Measurements from ENCODE around the gene IGF1R.

IGF1R gene

DNA sequence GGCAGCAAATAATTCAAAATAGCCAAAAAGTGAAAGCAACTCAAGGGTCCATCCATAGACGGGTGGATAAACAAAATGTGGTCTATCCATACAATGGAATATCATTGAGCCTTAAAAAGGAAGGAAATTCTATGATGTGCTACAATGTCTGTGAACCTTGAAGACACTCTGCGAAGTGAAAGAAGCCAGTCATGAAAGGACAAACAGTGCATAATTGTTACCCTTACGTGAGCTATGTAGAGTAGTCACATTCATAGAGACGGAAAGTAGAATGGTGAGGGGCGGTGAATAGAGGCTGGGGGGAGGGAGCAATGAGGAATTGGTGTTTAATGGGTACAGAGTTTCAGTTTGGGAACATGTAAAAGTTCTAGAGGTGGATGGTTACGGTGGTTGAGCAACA, 18.1 kb downstream of the IGF1R start:
- peaks cover 52% of the 10 kb centered on the region for H3K4me1 ChIP-seq (ENCODE audit: control insufficient read depth, insufficient read depth, low read length)
- no peaks in the 10 kb centered on the region for H3K9me3 ChIP-seq (ENCODE audit: control insufficient read depth, insufficient read depth, low read length)
- H3K9ac ChIP-seq (ENCODE audit: low read depth, low read length): no peak overlapping the region
- H3K27me3 ChIP-seq (ENCODE audit: control insufficient read depth, insufficient read depth, low read length): no peaks in the 10 kb centered on the region
- no peaks in the 10 kb centered on the region for H3K36me3 ChIP-seq (ENCODE audit: control insufficient read depth, insufficient read depth, low read length)
- no peak overlapping the region for H3K4me3 ChIP-seq (ENCODE audit: low read depth, low read length)

DNA sequence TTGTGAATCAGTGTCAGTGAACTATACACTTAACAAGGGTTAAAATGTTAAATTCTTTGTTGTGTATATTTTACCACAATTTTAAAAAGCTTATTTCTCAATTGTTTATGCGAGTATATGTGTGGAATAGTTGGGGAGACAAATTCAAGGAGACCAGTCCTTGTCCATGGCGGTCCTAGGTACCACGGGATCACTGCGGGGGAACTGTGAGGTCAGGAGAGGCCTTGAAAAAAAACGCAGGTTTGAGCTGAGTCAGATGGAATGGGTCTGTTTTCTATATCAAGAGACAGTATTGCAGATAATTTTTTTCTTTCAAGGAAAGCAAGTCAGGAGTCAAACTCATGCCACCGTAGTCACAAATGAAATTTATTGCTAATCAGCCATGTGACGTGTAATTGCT, 18.5 kb downstream of the IGF1R start:
- no peak overlapping the region for H3K9ac ChIP-seq (ENCODE audit: low read depth, low read length)
- H3K36me3 ChIP-seq (ENCODE audit: control insufficient read depth, insufficient read depth, low read length): no peaks in the 10 kb centered on the region
- no peaks in the 10 kb centered on the region for H3K27me3 ChIP-seq (ENCODE audit: control insufficient read depth, insufficient read depth, low read length)
- no peak overlapping the region for H3K4me3 ChIP-seq (ENCODE audit: low read depth, low read length)
- peaks cover 56% of the 10 kb centered on the region for H3K4me1 ChIP-seq (ENCODE audit: control insufficient read depth, insufficient read depth, low read length)
- H3K9me3 ChIP-seq (ENCODE audit: control insufficient read depth, insufficient read depth, low read length): no peaks in the 10 kb centered on the region

DNA sequence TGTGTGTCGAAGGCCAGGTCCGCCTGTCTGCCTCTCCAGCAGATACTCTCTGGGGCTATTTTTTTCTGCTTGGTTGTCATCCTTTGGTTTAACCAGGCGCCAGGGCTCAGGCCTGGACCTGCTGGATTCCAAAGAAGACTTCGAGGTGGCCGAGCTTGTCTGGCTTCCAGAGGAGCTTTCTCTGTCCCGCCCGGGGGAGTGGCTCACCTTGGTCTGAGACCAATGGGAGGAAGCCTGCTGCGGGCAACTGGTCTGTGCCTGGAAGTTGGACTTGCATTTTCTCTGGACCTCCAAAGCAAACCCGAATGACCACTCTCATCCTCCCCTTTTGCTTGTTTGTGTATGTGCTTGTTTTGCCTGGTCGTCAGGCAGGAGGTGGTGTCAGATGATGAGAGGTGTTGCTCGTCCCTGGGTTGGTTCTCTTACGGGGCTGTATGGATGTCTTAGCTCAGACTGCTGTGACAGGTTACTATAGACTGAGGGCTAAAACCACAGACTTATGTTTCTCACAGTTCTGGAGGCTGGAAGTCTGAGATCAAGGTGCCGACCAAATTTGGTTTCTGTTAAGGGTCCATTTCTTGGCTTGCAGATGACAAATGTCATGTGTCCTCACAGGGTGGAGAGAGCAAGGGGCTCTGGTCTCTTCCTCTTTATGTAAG, 19.3 kb downstream of the IGF1R start:
- Histone ChIP-seq H3K9ac (ENCODE audit: low read depth, low read length) (no peak overlapping the region), H3K9me3 (ENCODE audit: control insufficient read depth, insufficient read depth, low read length) (no peaks in the 10 kb centered on the region), H3K4me3 (ENCODE audit: low read depth, low read length) (no peak overlapping the region), H3K4me1 (ENCODE audit: control insufficient read depth, insufficient read depth, low read length) (peaks cover 58% of the 10 kb centered on the region), H3K36me3 (ENCODE audit: control insufficient read depth, insufficient read depth, low read length) (no peaks in the 10 kb centered on the region), H3K27me3 (ENCODE audit: control insufficient read depth, insufficient read depth, low read length) (no peaks in the 10 kb centered on the region)

DNA sequence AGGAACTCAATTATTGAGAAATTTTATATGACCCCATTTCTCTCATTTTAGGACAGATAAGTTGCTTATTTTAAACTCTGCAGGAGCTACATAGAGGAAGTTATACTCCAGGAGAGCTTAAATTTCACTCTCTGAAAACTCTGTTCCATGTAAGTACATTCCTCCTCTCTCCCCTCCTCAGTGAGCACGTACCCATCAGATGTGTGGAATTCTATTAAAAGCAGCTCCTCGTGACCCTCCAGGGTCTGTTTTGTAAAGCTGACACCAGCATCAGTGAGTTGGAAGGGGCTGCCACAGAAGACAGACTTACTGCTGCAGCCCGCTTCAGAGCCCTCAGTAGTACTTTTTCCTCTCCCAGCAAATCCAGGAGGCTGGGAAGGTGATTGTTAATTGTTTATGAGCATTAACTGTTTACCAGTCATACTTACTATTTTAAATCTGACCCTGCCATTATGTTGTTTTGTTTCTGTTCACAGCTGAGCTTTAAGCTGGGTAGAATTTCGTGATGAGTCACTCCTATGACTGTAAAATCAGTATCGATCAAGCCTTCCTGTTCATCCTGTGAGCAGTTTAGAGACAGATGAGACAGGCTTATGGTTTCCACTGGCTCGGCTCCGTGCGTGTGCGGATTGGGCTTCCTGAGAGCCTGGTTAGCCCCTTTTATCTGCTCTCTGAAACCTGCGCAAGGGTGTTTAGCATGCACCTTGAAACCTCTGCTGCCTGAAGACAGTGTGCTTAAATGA, 20.4 kb downstream of the IGF1R start:
- Histone ChIP-seq H3K4me3 (ENCODE audit: low read depth, low read length) (no peak overlapping the region), H3K9ac (ENCODE audit: low read depth, low read length) (no peak overlapping the region), H3K9me3 (ENCODE audit: control insufficient read depth, insufficient read depth, low read length) (no peaks in the 10 kb centered on the region), H3K4me1 (ENCODE audit: control insufficient read depth, insufficient read depth, low read length) (peaks cover 61% of the 10 kb centered on the region), H3K27me3 (ENCODE audit: control insufficient read depth, insufficient read depth, low read length) (no peaks in the 10 kb centered on the region), H3K36me3 (ENCODE audit: control insufficient read depth, insufficient read depth, low read length) (no peaks in the 10 kb centered on the region)

DNA sequence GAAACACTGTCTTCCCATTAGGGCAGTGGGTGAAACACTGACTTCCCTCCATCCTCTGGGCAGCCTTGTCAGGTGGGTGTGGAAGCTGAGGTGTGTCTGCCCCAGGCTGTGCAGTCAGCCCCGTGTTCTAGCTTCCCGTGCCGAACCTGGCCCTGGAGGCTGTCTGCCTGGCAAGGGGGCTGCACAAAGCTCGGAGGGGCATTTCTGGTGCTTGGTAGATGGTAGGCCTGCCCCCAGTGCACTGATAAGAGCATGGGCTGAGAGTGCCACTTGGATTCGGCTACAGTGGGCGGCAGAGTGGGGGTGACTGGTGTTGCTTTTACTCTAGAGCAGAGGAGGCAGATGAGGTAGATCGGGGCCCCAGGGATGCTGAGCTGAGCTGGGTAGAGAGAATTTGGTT, 21.3 kb downstream of the IGF1R start:
- no peaks in the 10 kb centered on the region for H3K27me3 ChIP-seq (ENCODE audit: control insufficient read depth, insufficient read depth, low read length)
- H3K4me1 ChIP-seq (ENCODE audit: control insufficient read depth, insufficient read depth, low read length): peaks cover 61% of the 10 kb centered on the region
- no peak overlapping the region for H3K4me3 ChIP-seq (ENCODE audit: low read depth, low read length)

DNA sequence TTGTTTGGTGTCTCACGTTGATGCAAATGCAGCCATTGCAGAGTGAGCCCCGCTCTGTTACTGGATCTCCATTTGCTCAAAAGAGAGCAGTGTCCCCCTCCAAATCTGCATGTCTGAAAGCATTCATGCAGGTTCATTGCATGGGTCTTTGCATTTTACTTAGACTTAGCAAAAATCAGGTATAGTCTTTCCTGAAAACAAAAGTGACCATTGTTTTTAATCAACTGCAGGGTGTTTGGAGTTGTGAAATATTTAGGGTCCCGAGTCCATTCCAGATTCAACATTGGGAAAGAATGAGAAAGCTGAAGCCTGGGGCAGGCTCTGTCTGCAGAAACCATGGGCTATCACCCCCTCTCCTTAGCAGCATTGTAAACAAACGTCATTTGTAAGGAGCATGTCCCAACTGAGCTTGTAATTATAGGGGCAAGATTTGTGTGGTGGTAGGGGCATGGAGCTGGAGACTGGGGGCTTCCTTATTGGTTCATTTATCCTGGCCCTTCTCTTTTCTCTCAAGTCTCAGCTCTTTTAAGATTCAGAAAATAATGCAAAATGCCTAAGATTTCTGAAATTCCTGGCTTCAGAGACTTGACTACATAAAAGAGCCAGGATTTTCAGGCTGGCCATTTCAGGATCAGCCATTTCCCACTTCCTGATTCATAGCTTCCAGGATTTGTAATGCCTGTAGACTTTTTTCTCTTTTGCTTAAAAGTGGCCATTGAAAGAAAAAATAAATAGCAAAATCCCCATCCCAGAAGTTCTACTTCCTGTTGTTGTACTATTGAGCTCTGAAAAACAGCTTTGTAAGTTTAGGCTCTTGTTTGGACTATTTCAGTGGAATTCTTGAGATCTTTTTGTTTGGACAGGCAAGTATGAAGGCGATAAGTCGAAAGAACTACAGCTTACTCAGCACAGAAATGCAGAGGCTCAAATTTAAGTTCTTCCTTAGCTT, 23.0 kb downstream of the IGF1R start:
- H3K4me1 ChIP-seq (ENCODE audit: control insufficient read depth, insufficient read depth, low read length): peaks cover 54% of the 10 kb centered on the region
- no peaks in the 10 kb centered on the region for H3K27me3 ChIP-seq (ENCODE audit: control insufficient read depth, insufficient read depth, low read length)
- peak overlapping the region; percentile 23 for H3K4me3 ChIP-seq (ENCODE audit: low read depth, low read length)
- H3K9ac ChIP-seq (ENCODE audit: low read depth, low read length): peak overlapping the region; percentile 41
- no peaks in the 10 kb centered on the region for H3K9me3 ChIP-seq (ENCODE audit: control insufficient read depth, insufficient read depth, low read length)
- no peaks in the 10 kb centered on the region for H3K36me3 ChIP-seq (ENCODE audit: control insufficient read depth, insufficient read depth, low read length)

More for the DNA sequence above, 21.3 kb downstream of the IGF1R start:
- Histone ChIP-seq H3K9me3 (ENCODE audit: control insufficient read depth, insufficient read depth, low read length) (no peaks in the 10 kb centered on the region), H3K36me3 (ENCODE audit: control insufficient read depth, insufficient read depth, low read length) (no peaks in the 10 kb centered on the region), H3K9ac (ENCODE audit: low read depth, low read length) (no peak overlapping the region)

DNA sequence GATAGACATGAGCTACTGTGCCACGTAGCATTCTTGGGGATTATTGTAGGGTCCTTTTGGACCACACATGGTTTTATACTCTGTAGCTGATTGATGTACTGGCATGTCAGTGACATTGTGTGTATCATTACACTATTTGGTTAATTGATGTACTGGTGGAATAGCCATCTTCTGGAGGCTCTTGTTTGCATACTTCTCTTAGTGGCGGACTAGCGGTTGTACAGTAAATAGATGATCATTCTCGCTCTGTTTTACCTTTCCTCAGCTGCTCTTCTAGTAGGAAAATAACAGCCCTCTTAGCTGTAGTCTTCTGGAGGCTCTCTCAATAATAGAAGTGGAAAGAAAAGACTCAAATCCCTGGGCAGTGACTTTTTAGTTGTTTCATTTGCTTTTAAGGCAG, 24.8 kb downstream of the IGF1R start:
- H3K27me3 ChIP-seq (ENCODE audit: control insufficient read depth, insufficient read depth, low read length): no peaks in the 10 kb centered on the region
- H3K4me1 ChIP-seq (ENCODE audit: control insufficient read depth, insufficient read depth, low read length): peaks cover 38% of the 10 kb centered on the region
- H3K4me3 ChIP-seq (ENCODE audit: low read depth, low read length): no peak overlapping the region
- H3K36me3 ChIP-seq (ENCODE audit: control insufficient read depth, insufficient read depth, low read length): no peaks in the 10 kb centered on the region
- no peak overlapping the region for H3K9ac ChIP-seq (ENCODE audit: low read depth, low read length)
- no peaks in the 10 kb centered on the region for H3K9me3 ChIP-seq (ENCODE audit: control insufficient read depth, insufficient read depth, low read length)

DNA sequence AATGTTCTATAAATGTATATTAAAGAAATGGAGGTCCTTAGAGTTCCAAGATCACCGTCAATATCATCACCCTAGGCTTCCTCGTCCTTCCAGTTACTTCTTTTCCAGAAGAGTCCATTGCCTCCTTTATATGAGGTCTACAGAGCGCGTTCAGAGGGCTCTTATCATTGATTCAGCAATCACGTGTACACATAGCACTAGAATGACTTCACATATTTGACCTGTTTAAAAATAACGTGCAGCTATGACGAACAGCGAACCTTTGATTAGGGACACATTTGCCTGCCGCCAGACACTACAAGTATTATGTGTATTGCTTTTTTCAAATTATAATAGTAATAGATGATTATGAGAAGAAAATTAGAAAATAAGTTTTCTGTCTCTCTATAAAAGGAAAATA, 26.0 kb downstream of the IGF1R start:
- H3K9ac ChIP-seq (ENCODE audit: low read depth, low read length): no peak overlapping the region
- H3K4me1 ChIP-seq (ENCODE audit: control insufficient read depth, insufficient read depth, low read length): peaks cover 28% of the 10 kb centered on the region

DNA sequence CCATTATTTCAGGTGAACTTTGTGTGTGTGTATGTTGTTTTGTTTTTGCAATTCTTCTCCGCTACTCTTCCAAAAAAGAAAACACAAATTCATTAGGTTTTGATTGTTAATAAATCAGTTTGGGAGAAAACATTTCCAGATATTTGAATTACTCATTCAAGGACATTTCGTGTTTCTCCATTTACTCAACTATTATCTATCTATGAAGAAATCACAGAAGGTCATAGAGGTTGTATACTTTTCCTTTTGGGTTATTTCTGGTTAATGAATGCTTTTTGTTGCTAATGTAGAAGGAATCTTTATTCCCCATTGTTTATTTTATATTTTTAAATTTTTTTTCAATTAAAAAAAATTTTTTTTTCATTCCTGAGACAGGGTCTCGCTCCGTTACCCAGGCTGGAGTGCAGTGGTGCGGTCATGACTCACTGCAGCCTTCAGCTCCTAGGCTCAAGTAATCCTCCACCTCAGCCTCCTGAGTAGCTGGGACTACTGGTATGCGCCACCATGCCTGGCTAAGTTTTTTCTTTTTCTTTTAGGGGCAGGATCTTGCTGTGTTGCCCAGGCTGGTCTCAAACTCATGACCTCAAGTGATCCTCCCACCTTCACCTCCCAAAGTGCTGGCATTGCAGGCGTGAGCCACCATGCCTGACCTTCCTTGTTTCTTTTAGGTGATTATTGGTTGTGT, 28.4 kb downstream of the IGF1R start:
- Histone ChIP-seq H3K9ac (ENCODE audit: low read depth, low read length) (no peak overlapping the region), H3K36me3 (ENCODE audit: control insufficient read depth, insufficient read depth, low read length) (no peaks in the 10 kb centered on the region), H3K4me1 (ENCODE audit: control insufficient read depth, insufficient read depth, low read length) (peaks cover 7% of the 10 kb centered on the region), H3K27me3 (ENCODE audit: control insufficient read depth, insufficient read depth, low read length) (no peaks in the 10 kb centered on the region), H3K4me3 (ENCODE audit: low read depth, low read length) (no peak overlapping the region), H3K9me3 (ENCODE audit: control insufficient read depth, insufficient read depth, low read length) (no peaks in the 10 kb centered on the region)

More for the DNA sequence above, 26.0 kb downstream of the IGF1R start:
- H3K36me3 ChIP-seq (ENCODE audit: control insufficient read depth, insufficient read depth, low read length): no peaks in the 10 kb centered on the region
- no peak overlapping the region for H3K4me3 ChIP-seq (ENCODE audit: low read depth, low read length)
- no peaks in the 10 kb centered on the region for H3K27me3 ChIP-seq (ENCODE audit: control insufficient read depth, insufficient read depth, low read length)
- H3K9me3 ChIP-seq (ENCODE audit: control insufficient read depth, insufficient read depth, low read length): no peaks in the 10 kb centered on the region

DNA sequence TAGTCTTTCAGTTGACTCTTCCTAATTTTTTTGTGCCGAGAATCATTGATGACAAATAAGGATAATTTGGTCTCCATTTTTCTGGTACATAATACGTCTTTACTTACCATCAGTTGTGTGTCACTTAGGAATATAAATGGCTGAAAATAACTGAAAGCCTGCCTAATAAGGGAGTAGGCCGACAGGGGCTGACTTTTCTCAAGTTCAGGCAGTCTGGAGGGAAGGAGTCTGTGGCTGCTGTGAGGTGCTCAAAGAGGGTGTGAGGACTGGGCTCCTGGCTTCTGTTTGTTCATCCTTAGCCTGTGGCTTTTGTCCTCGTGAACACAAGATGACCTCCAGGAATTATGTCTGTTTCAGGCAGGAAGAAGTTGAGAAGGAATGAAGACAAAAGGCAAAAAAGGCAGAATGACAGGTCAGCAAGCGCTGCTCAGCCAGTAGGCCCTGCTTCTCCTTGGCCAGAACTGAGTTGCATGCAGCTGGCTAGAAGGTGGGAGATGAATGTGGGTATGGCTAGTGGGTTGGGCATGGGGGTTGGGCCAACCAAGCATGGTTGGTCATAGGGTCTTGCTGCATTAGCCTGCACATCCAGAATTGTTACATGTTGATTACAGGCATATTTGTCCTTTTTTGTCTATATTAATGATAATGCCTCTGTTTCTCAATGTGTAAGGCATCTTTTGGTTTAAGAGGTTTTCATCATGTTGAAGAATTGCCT, 29.2 kb downstream of the IGF1R start:
- H3K36me3 ChIP-seq (ENCODE audit: control insufficient read depth, insufficient read depth, low read length): no peaks in the 10 kb centered on the region
- no peak overlapping the region for H3K4me3 ChIP-seq (ENCODE audit: low read depth, low read length)
- peaks cover 4% of the 10 kb centered on the region for H3K4me1 ChIP-seq (ENCODE audit: control insufficient read depth, insufficient read depth, low read length)
- H3K27me3 ChIP-seq (ENCODE audit: control insufficient read depth, insufficient read depth, low read length): no peaks in the 10 kb centered on the region
- no peak overlapping the region for H3K9ac ChIP-seq (ENCODE audit: low read depth, low read length)
- H3K9me3 ChIP-seq (ENCODE audit: control insufficient read depth, insufficient read depth, low read length): no peaks in the 10 kb centered on the region

DNA sequence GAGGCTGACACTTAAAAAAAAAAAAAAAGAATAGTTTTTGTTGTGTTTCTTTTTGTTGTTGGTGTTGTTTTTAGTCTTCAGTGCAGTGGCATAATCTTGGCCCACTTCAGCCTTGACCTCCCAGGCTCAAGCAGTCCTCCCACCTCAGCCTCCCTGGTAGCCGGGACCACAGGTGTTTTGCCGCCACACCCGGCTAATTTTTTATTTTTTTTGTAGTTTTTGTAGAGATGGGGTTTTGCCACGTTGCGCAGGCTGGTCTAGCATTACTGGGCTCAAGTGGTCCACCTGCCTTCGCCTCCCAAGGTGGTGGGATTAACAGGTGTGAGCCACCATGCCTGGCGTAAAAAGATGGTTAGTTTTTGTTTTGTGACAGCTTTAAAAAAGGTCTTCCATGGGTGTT, 30.1 kb downstream of the IGF1R start:
- no peaks in the 10 kb centered on the region for H3K9me3 ChIP-seq (ENCODE audit: control insufficient read depth, insufficient read depth, low read length)
- peaks cover 5% of the 10 kb centered on the region for H3K4me1 ChIP-seq (ENCODE audit: control insufficient read depth, insufficient read depth, low read length)
- no peaks in the 10 kb centered on the region for H3K36me3 ChIP-seq (ENCODE audit: control insufficient read depth, insufficient read depth, low read length)

More for the DNA sequence above, 30.1 kb downstream of the IGF1R start:
- Histone ChIP-seq H3K27me3 (ENCODE audit: control insufficient read depth, insufficient read depth, low read length) (no peaks in the 10 kb centered on the region), H3K9ac (ENCODE audit: low read depth, low read length) (no peak overlapping the region), H3K4me3 (ENCODE audit: low read depth, low read length) (no peak overlapping the region)
